ENCODE measurements around the gene NDUFC1. TPM values are rescaled to one million over a fixed set of nuclear protein-coding genes. Genes with fewer than 3 reads are reported as not detected.

NDUFC1 gene
- polyA plus RNA-seq, 3 donors = 24.7 to 134 (median 123) TPM

- DNase-seq = no peak
- H4K20me1 ChIP-seq (ENCODE audit: insufficient read depth, low read length) = no peaks in the 10 kb centered on the region
- H3K79me2 ChIP-seq (ENCODE audit: insufficient read depth, low read length) = no peaks in the 10 kb centered on the region
- no peak for TF ChIP-seq CTCF (IDR thresholded peaks at IDR 0.05)
- H3K4me2 ChIP-seq (replicated peaks; ENCODE audit: extremely low read depth, low read length, poor library complexity, severe bottlenecking) = no peak overlapping the region
- no peak overlapping the region for H3K27ac ChIP-seq (ENCODE audit: low read depth in 1 of 2, low read length in 2 of 2)
- no peaks in the 10 kb centered on the region for H3K36me3 ChIP-seq (replicated peaks in 1 of 2; ENCODE audit: control insufficient read depth in 1 of 2, insufficient read depth in 2 of 2, low read length in 2 of 2)
- H2AFZ ChIP-seq (ENCODE audit: insufficient read depth, low read depth, low read length, poor library complexity, severe bottlenecking) = no peak overlapping the region
- no peaks in the 10 kb centered on the region for H3K27me3 ChIP-seq (ENCODE audit: control insufficient read depth in 2 of 2, insufficient read depth in 2 of 2, low read length in 2 of 2)
- Mint-ChIP-seq H3K27ac (no peak overlapping the region), H3K27me3 (ENCODE audit: low read depth in 3 of 3) (peaks cover 0 to 3% (median 0%) of the 10 kb centered on the region in 3 donors), H3K4me3 (no peak overlapping the region), H3K4me1 (peaks cover 6% of the 10 kb centered on the region), H3K9me3 (peaks cover 0 to 16% (median 7%) of the 10 kb centered on the region in 7 donors), H3K36me3 (no peaks in the 10 kb centered on the region)
- no peak overlapping the region for H3K4me3 ChIP-seq (replicated peaks in 1 of 3; ENCODE audit: low read depth in 2 of 3, low read length in 3 of 3)
- no CpG with 5 or more reads among the region's 2 CpGs for WGBS (ENCODE audit: insufficient coverage)
- H3K9me3 ChIP-seq (replicated peaks in 1 of 2; ENCODE audit: control insufficient read depth in 1 of 2, insufficient read depth in 1 of 2, low read length in 2 of 2) = peaks cover 3 to 5% of the 10 kb centered on the region in 2 donors
- H3K4me1 ChIP-seq (ENCODE audit: control insufficient read depth in 1 of 2, insufficient read depth in 2 of 2, low read length in 2 of 2) = peaks cover 0 to 2% of the 10 kb centered on the region in 2 donors
- no peak overlapping the region for H3K9ac ChIP-seq (ENCODE audit: insufficient read depth, low read length, poor library complexity, severe bottlenecking)
- intact Hi-C loops (cut with micrococcal nuclease) = no loop called here
These were observed 59.7 kb downstream of the NDUFC1 start for GRCh38 chr4:139242511-139243051.

- Histone ChIP-seq H3K27me3 (ENCODE audit: control insufficient read depth in 2 of 2, insufficient read depth in 2 of 2, low read length in 2 of 2) (no peaks in the 10 kb centered on the region), H3K27ac (ENCODE audit: low read depth in 1 of 2, low read length in 2 of 2) (no peak overlapping the region), H3K36me3 (replicated peaks in 1 of 2; ENCODE audit: control insufficient read depth in 1 of 2, insufficient read depth in 2 of 2, low read length in 2 of 2) (no peaks in the 10 kb centered on the region), H3K4me1 (ENCODE audit: control insufficient read depth in 1 of 2, insufficient read depth in 2 of 2, low read length in 2 of 2) (peaks cover 0 to 2% of the 10 kb centered on the region in 2 donors), H2AFZ (ENCODE audit: insufficient read depth, low read depth, low read length, poor library complexity, severe bottlenecking) (no peak overlapping the region), H3K4me3 (replicated peaks in 1 of 3; ENCODE audit: low read depth in 2 of 3, low read length in 3 of 3) (no peak overlapping the region), H3K4me2 (replicated peaks; ENCODE audit: extremely low read depth, low read length, poor library complexity, severe bottlenecking) (no peak overlapping the region), H3K79me2 (ENCODE audit: insufficient read depth, low read length) (no peaks in the 10 kb centered on the region), H3K9ac (ENCODE audit: insufficient read depth, low read length, poor library complexity, severe bottlenecking) (no peak overlapping the region), H3K9me3 (replicated peaks in 1 of 2; ENCODE audit: control insufficient read depth in 1 of 2, insufficient read depth in 1 of 2, low read length in 2 of 2) (peaks cover 3 to 5% of the 10 kb centered on the region in 2 donors), H4K20me1 (ENCODE audit: insufficient read depth, low read length) (no peaks in the 10 kb centered on the region)
- Mint-ChIP-seq H3K27ac (peak overlapping the region in 1 of 7 donors; percentile 15), H3K4me1 (peaks cover 6% of the 10 kb centered on the region), H3K27me3 (ENCODE audit: low read depth in 3 of 3) (peaks cover 0 to 3% (median 0%) of the 10 kb centered on the region in 3 donors), H3K4me3 (no peak overlapping the region), H3K9me3 (peaks cover 0 to 16% (median 7%) of the 10 kb centered on the region in 7 donors), H3K36me3 (no peaks in the 10 kb centered on the region)
- intact Hi-C loops (cut with micrococcal nuclease) = no loop called here
- WGBS (ENCODE audit: insufficient coverage) = 100% methylated on average over 3 of the region's 12 CpGs
- no peak for DNase-seq
- TF ChIP-seq CTCF (IDR thresholded peaks at IDR 0.05) = no peak
These were observed 60.5 kb downstream of the NDUFC1 start for GRCh38 chr4:139241784-139242151.

Measured in CD14-positive monocyte (primary cell).